ENCODE data around the gene SF3A1.

- TF ChIP-seq CTCF (IDR thresholded peaks at IDR 0.05): no peak
- TF ChIP-seq POLR2A (IDR thresholded peaks at IDR 0.05): no peak
These were observed 45.5 kb upstream of the SF3A1 start for GRCh38 chr22:30402028-30402765.

Data from testis (tissue), 2 donors.